Osteocyte (in vitro differentiated cells): ENCODE measurements around the gene MAP2K6. TPM values are rescaled to one million over a fixed set of nuclear protein-coding genes. Genes with fewer than 3 reads are reported as not detected.

ENCODE experiments used
- DNase-seq: peaks from one replicate; pipeline ENCODE4 v3.0.0; 2021; ENCODE audit warnings: mixed read lengths; ENCODE audit not compliant: unreplicated experiment; ENCODE audit errors: extremely low spot score
- H3K27ac Mint-ChIP-seq: one replicate; pipeline ENCODE4 v1.8.0; 2021; ENCODE audit warnings: mild to moderate bottlenecking, mixed read lengths; ENCODE audit not compliant: unreplicated experiment
- H3K27me3 Mint-ChIP-seq: one replicate; pipeline ENCODE4 v1.8.0; 2021; ENCODE audit warnings: mixed read lengths; ENCODE audit not compliant: unreplicated experiment
- H3K36me3 Mint-ChIP-seq: one replicate; pipeline ENCODE4 v1.8.0; 2021; ENCODE audit warnings: mixed read lengths; ENCODE audit not compliant: unreplicated experiment
- H3K4me1 Mint-ChIP-seq: one replicate; pipeline ENCODE4 v1.8.0; 2021; ENCODE audit warnings: mixed read lengths; ENCODE audit not compliant: unreplicated experiment
- H3K4me3 Mint-ChIP-seq: one replicate; pipeline ENCODE4 v1.8.0; 2021; ENCODE audit warnings: mild to moderate bottlenecking, moderate library complexity, mixed read lengths; ENCODE audit not compliant: unreplicated experiment
- H3K9me3 Mint-ChIP-seq: one replicate; pipeline ENCODE4 v1.8.0; 2021; ENCODE audit warnings: mixed read lengths; ENCODE audit not compliant: unreplicated experiment
- total RNA-seq: library from RNA; stranded (reverse); gene quantifications from 2 replicates; pipeline ENCODE4 v1.2.1, GENCODE V29; 2021
- TF ChIP-seq, protein P1 (sequence below): fragments of 200-600 bp; sonication (generic); IDR thresholded peaks from 2 replicates; pipeline ENCODE4 v1.5.0; 2021; ENCODE audit warnings: antibody characterized with exemption, mild to moderate bottlenecking, moderate library complexity

Gene MAP2K6
- total RNA-seq, 1 donor from 2014 or later: 2.8 TPM

DNA sequence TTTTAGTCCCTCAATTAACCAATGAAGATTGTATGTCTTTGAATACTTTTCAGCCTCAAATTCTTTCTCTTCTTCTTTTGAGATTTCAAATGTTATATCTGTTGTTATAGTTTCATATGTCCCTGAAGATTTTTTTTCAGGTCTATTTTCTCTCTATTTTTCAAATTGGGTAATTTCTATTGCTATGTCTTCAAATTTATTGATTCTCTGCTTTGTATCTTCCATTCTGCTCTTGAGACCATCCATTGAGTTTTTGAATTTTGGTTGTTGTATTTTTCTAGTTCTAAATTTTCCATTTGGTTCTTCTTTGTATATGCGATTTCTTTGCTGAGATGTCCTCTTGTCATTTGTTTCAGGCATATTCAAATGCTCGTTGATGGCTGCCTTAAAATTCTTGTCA, 26.7 kb downstream of the MAP2K6 start:
- H3K27ac Mint-ChIP-seq: no peak overlapping the region
- H3K4me1 Mint-ChIP-seq: no peaks in the 10 kb centered on the region
- H3K4me3 Mint-ChIP-seq: no peak overlapping the region
- TF ChIP-seq, protein P1, sequence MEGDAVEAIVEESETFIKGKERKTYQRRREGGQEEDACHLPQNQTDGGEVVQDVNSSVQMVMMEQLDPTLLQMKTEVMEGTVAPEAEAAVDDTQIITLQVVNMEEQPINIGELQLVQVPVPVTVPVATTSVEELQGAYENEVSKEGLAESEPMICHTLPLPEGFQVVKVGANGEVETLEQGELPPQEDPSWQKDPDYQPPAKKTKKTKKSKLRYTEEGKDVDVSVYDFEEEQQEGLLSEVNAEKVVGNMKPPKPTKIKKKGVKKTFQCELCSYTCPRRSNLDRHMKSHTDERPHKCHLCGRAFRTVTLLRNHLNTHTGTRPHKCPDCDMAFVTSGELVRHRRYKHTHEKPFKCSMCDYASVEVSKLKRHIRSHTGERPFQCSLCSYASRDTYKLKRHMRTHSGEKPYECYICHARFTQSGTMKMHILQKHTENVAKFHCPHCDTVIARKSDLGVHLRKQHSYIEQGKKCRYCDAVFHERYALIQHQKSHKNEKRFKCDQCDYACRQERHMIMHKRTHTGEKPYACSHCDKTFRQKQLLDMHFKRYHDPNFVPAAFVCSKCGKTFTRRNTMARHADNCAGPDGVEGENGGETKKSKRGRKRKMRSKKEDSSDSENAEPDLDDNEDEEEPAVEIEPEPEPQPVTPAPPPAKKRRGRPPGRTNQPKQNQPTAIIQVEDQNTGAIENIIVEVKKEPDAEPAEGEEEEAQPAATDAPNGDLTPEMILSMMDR: no peak
- H3K36me3 Mint-ChIP-seq: no peaks in the 10 kb centered on the region
- no peaks in the 10 kb centered on the region for H3K27me3 Mint-ChIP-seq
- no peak for DNase-seq
- peaks cover 9% of the 10 kb centered on the region for H3K9me3 Mint-ChIP-seq

DNA sequence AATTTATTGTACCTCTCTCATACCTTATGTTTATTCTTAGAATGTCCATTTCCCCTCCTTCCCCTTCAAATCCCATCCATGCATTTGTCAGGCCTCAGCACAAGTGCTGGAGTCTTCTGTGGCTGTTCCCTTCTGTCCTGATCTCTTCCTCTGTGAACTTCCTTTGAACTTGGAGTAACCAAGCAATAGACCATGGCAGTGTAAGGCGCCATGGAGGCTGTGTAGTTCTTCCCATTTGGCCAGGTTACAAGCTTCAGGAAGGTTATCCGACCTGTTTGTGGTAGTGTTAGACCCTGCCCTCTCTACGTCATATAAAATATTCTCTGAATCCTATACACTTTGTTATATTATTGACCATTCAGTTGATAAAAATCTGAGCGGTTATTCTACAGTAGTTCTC, 28.6 kb downstream of the MAP2K6 start:
- Mint-ChIP-seq H3K9me3 (peaks cover 9% of the 10 kb centered on the region), H3K4me1 (peaks cover 4% of the 10 kb centered on the region), H3K4me3 (no peak overlapping the region), H3K27me3 (no peaks in the 10 kb centered on the region), H3K27ac (no peak overlapping the region), H3K36me3 (no peaks in the 10 kb centered on the region)
- no peak for DNase-seq
- TF ChIP-seq, protein P1: no peak

DNA sequence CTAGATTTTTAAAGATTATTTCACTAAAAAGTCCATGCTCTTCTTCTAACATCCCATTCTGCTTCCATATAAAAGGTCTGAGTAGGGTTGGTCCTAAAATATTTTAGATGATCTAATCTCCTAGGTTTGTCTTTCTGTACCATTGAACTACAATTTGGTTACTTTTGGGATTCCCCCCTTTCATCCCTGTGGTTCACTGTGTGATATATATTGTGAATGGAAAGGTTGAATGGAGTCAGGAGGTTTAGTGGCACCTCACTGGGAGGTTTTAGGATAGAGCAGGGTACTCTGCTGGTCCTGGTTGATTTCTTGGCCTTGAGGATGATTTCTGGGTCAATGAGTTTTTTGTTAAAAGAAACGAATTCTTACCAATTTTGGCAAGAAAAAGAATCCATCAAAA, 29.5 kb downstream of the MAP2K6 start:
- Mint-ChIP-seq H3K36me3 (no peaks in the 10 kb centered on the region), H3K4me3 (no peak overlapping the region)

DNA sequence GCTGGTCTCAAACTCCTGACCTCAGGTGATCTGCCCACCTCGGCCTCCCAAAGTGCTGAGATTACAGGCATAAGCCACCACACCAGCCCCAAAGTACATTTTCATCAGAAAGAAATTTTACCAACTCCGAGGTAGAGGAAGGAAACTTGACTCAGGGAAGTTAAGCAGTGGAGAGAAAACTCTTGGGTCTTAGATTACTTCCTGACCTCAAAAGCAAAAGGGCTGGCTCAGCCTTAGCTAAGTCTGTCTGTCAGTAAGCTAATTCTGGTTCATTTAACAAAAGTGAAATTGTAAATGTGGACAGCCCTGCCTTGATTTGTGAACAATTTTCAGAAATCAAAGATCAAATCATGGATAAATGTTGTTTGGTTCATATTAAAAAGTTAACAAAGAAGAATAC, 30.6 kb downstream of the MAP2K6 start:
- Mint-ChIP-seq H3K9me3 (peaks cover 5% of the 10 kb centered on the region), H3K4me3 (no peak overlapping the region), H3K36me3 (no peaks in the 10 kb centered on the region), H3K27ac (no peak overlapping the region), H3K27me3 (no peaks in the 10 kb centered on the region), H3K4me1 (peaks cover 13% of the 10 kb centered on the region)
- TF ChIP-seq, protein P1: no peak
- no peak for DNase-seq

More for the DNA sequence above, 29.5 kb downstream of the MAP2K6 start:
- DNase-seq: no peak
- Mint-ChIP-seq H3K9me3 (peaks cover 8% of the 10 kb centered on the region), H3K27me3 (no peaks in the 10 kb centered on the region), H3K4me1 (peaks cover 13% of the 10 kb centered on the region), H3K27ac (no peak overlapping the region)
- TF ChIP-seq, protein P1: no peak

DNA sequence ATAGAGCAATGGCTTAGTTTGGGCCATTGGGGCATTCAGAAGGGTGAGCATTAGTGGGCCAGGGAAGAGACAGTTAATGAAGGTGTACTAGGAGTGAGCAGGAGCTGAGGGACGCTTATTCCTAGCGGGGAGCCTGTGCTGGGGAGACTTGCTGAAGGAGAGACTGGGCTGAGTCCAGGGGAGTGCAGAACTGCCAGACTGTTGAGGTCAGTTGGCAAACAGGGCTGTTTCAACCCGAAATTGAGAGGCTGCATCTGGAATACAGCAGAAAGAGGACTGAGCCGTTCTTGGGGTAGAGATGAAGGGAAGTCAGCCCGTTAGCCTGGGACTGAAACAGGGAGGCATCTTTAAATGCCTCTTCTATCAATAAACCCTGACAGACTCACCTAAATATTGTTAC, 33.2 kb downstream of the MAP2K6 start:
- no peak for DNase-seq
- Mint-ChIP-seq H3K27me3 (no peaks in the 10 kb centered on the region), H3K9me3 (no peaks in the 10 kb centered on the region), H3K36me3 (no peaks in the 10 kb centered on the region), H3K4me1 (peaks cover 26% of the 10 kb centered on the region), H3K27ac (no peak overlapping the region), H3K4me3 (no peak overlapping the region)
- TF ChIP-seq, protein P1: no peak
